HG03521 (cell line): Measurements from ENCODE around the gene SHROOM2.

ENCODE experiments used
- ATAC-seq: cut with Tn5 transposase; IDR thresholded peaks from one replicate; pipeline ENCODE4 v1.9.1; 2021; ENCODE audit warnings: mild to moderate bottlenecking, moderate library complexity; ENCODE audit not compliant: unreplicated experiment

Gene SHROOM2

GRCh38 chrX:9995855-9996339 lies 209.7 kb downstream of the SHROOM2 start:
- no peak for ATAC-seq

- no peak for ATAC-seq
Measured at GRCh38 chrX:9997041-9997440, 210.8 kb downstream of the SHROOM2 start.

- no peak for ATAC-seq
Measured at GRCh38 chrX:9997524-9997923, 211.3 kb downstream of the SHROOM2 start.
